Measurements from ENCODE around the gene CNGA2. TPM values are rescaled to one million over a fixed set of nuclear protein-coding genes. Genes with fewer than 3 reads are reported as not detected.

Gene CNGA2
- total RNA-seq, result not detected

GRCh38 chrX:151734446-151734845 lies at the start of gene CNGA2:
Gene CNGA2 (plus strand): TSS chrX:151734746. CDS start chrX:151738484, 3,738 bp downstream.
- WGBS, 2 donors (ENCODE audit: low coverage in 1 of 2), result 69 to 79% methylated on average over 4 of the region's 4 CpGs
- Histone ChIP-seq H3K4me3 (no peak within 1 kb of the TSS), H3K9me3 (no peaks in the 10 kb centered on the region), H3K36me3 (no peaks in the 10 kb centered on the region), H3K27me3 (no peaks in the 10 kb centered on the region), H3K4me1 (no peaks in the 10 kb centered on the region), H3K27ac (no peak within 1 kb of the TSS)
- TF ChIP-seq EP300 (IDR thresholded peaks at IDR 0.05) (no peak), POLR2A (IDR thresholded peaks at IDR 0.05) (no peak), POLR2AphosphoS5 (IDR thresholded peaks at IDR 0.05) (no peak)
- TF ChIP-seq, protein P1, sequence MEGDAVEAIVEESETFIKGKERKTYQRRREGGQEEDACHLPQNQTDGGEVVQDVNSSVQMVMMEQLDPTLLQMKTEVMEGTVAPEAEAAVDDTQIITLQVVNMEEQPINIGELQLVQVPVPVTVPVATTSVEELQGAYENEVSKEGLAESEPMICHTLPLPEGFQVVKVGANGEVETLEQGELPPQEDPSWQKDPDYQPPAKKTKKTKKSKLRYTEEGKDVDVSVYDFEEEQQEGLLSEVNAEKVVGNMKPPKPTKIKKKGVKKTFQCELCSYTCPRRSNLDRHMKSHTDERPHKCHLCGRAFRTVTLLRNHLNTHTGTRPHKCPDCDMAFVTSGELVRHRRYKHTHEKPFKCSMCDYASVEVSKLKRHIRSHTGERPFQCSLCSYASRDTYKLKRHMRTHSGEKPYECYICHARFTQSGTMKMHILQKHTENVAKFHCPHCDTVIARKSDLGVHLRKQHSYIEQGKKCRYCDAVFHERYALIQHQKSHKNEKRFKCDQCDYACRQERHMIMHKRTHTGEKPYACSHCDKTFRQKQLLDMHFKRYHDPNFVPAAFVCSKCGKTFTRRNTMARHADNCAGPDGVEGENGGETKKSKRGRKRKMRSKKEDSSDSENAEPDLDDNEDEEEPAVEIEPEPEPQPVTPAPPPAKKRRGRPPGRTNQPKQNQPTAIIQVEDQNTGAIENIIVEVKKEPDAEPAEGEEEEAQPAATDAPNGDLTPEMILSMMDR (IDR thresholded peaks at IDR 0.05), result no peak
- no peak for ATAC-seq

DNA sequence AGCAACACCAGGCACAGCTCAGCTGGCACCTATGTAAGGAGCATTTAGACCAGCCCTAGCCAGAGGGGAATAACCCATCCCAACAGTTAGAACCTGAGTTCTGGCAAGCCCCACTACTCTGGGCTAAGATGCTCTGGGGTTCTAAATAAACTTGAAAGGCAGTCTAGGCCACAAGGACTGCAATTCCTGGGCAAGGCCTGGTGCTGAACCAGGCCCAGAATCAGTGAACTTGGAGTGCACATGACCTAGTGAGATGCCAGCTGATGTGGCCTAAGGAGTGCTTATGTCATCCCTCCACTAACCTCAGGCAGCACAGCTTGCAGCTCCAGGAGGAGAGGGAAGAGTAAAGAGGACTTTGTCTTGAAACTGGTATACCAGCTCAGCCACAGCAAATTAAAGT lies 46.9 kb upstream of the CNGA2 start:
- no peaks in the 10 kb centered on the region for H3K36me3 ChIP-seq
- H3K4me3 ChIP-seq, result no peak overlapping the region
- no peak for TF ChIP-seq POLR2A (IDR thresholded peaks at IDR 0.05)
- TF ChIP-seq, protein P1 (IDR thresholded peaks at IDR 0.05), result no peak
- no peak for TF ChIP-seq EP300 (IDR thresholded peaks at IDR 0.05)
- TF ChIP-seq POLR2AphosphoS5 (IDR thresholded peaks at IDR 0.05), result no peak
- H3K4me1 ChIP-seq, result no peaks in the 10 kb centered on the region
- no peak overlapping the region for H3K27ac ChIP-seq
- no peaks in the 10 kb centered on the region for H3K27me3 ChIP-seq
- no peaks in the 10 kb centered on the region for H3K9me3 ChIP-seq
- ATAC-seq, result no peak

DNA sequence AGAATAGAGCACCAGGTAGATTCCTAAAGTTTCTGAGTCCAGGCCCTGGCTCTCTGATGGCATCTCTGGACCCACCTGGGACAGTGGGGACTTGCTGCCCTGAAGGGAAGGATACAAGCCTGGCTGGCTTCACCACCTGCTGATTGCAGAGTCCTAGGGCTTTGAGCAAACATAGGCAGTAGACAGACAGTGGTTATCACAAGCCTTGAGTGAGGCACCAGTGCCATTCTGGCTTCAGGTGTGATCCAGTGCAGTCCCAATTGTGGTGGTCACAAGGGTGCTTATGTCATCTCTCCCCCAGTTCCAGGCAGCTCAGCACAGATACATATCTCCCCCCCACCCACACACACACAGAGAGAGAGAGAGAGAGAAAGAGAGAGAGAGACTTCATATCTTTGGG lies 45.9 kb upstream of the CNGA2 start:
- Histone ChIP-seq H3K4me3 (no peak overlapping the region), H3K9me3 (no peaks in the 10 kb centered on the region), H3K4me1 (no peaks in the 10 kb centered on the region), H3K27ac (no peak overlapping the region), H3K36me3 (no peaks in the 10 kb centered on the region), H3K27me3 (no peaks in the 10 kb centered on the region)
- no peak for TF ChIP-seq POLR2A (IDR thresholded peaks at IDR 0.05)
- TF ChIP-seq, protein P1 (IDR thresholded peaks at IDR 0.05), result no peak
- TF ChIP-seq EP300 (IDR thresholded peaks at IDR 0.05), result no peak
- no peak for TF ChIP-seq POLR2AphosphoS5 (IDR thresholded peaks at IDR 0.05)
- no peak for ATAC-seq

DNA sequence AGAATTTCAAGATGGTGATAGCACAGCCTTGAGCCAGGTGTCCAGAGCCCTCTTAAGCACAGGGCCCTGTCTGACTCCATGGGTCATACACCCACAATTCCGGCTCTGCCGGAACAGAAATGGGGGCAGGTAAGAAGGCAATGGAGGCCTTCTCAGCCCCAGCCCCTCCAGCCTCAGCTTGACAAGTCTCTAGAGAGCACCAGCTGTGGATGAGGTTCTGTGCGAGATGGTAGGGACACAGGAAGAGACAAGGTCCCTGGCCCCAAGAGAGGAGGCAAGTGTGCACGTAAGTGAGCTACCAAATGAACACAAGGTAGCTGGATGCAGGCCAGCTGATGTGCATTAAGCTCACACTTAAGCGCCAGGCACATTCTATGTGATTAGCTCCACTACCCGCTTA lies 41.7 kb upstream of the CNGA2 start:
- H3K9me3 ChIP-seq, result no peaks in the 10 kb centered on the region
- peaks cover 14% of the 10 kb centered on the region for H3K27me3 ChIP-seq
- no peak overlapping the region for H3K27ac ChIP-seq
- WGBS, 2 donors (ENCODE audit: low coverage in 1 of 2), result 80 to 100% methylated on average over 2 of the region's 6 CpGs
- TF ChIP-seq, protein P1 (IDR thresholded peaks at IDR 0.05), result no peak
- no peak for TF ChIP-seq POLR2AphosphoS5 (IDR thresholded peaks at IDR 0.05)
- no peak for TF ChIP-seq EP300 (IDR thresholded peaks at IDR 0.05)
- TF ChIP-seq POLR2A (IDR thresholded peaks at IDR 0.05), result no peak
- ATAC-seq, result no peak
- H3K36me3 ChIP-seq, result no peaks in the 10 kb centered on the region
- no peak overlapping the region for H3K4me3 ChIP-seq
- peaks cover 0 to 5% (median 0%) of the 10 kb centered on the region in 3 donors for H3K4me1 ChIP-seq

DNA sequence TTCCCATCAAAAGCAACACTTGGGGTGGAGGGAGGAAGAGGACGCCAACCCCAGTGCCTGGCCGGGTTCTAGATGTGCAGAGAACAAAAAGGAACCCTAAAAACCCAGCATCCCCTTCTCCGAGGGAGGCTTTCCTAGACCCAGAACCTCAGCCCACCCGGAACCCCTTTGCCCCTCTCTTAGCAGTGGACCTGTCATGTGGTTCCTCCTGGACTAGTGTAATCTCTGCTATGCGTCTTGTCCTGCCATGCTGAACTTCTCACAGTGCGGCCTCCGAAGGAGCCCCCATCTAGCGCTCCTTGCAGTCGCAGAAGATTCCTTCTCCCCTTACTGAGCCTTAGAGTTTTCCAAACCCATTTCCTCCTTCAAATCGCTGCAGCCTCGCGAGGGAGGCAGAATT lies 40.4 kb upstream of the CNGA2 start:
- Histone ChIP-seq H3K9me3 (no peaks in the 10 kb centered on the region), H3K4me3 (no peak overlapping the region), H3K27ac (no peak overlapping the region), H3K4me1 (peaks cover 0 to 5% (median 0%) of the 10 kb centered on the region in 3 donors), H3K27me3 (peaks cover 14% of the 10 kb centered on the region), H3K36me3 (no peaks in the 10 kb centered on the region)
- ATAC-seq, result no peak
- TF ChIP-seq POLR2AphosphoS5 (IDR thresholded peaks at IDR 0.05), result no peak
- TF ChIP-seq EP300 (IDR thresholded peaks at IDR 0.05), result no peak
- TF ChIP-seq, protein P1 (IDR thresholded peaks at IDR 0.05), result no peak
- no peak for TF ChIP-seq POLR2A (IDR thresholded peaks at IDR 0.05)
- WGBS, 2 donors (ENCODE audit: low coverage in 1 of 2), result 80 to 100% methylated on average over 1 to 2 of the region's 12 CpGs

All from gastroesophageal sphincter (tissue), 4 donors.